H9 (cell line): Measurements from ENCODE around the gene FNDC3A. TPM values are rescaled to one million over a fixed set of nuclear protein-coding genes. Genes with fewer than 3 reads are reported as not detected.
A peak's percentile ranks its signal among the peaks of the same experiment; 100 is the strongest.

Source experiments
- DNase-seq: peaks from one replicate; pipeline ENCODE4 v3.0.0-alpha.2; 2017
- H2AFZ ChIP-seq: one replicate; pipeline ENCODE4 v1.6.1; 2013; ENCODE audit warnings: mild to moderate bottlenecking, low read length, control low read depth, moderate library complexity
- H2AK5ac ChIP-seq: 2 replicates; pipeline ENCODE4 v1.6.1; 2013; ENCODE audit warnings: low read length, control low read depth, mixed read lengths; ENCODE audit not compliant: insufficient read length
- H2BK120ac ChIP-seq: one replicate; pipeline ENCODE4 v1.6.1; 2013; ENCODE audit warnings: low read depth, mild to moderate bottlenecking, low read length, control low read depth, inconsistent platforms; ENCODE audit not compliant: poor library complexity, severe bottlenecking
- H2BK12ac ChIP-seq: 2 replicates; pipeline ENCODE4 v1.6.1; 2013; ENCODE audit warnings: low read length, control low read depth, mixed read lengths, low read depth; ENCODE audit not compliant: insufficient read length
- H2BK15ac ChIP-seq: 2 replicates; pipeline ENCODE4 v1.6.1; 2013; ENCODE audit warnings: low read depth, low read length, control low read depth
- H2BK20ac ChIP-seq: one replicate; pipeline ENCODE4 v1.6.1; 2013; ENCODE audit warnings: low read depth, mild to moderate bottlenecking, low read length, control low read depth, inconsistent platforms; ENCODE audit not compliant: poor library complexity, severe bottlenecking
- H2BK5ac ChIP-seq: 2 replicates; pipeline ENCODE4 v1.6.1; 2013; ENCODE audit warnings: low read length, control low read depth, mixed read lengths; ENCODE audit not compliant: insufficient read length
- H3K14ac ChIP-seq: 2 replicates; pipeline ENCODE4 v1.6.1; 2013; ENCODE audit warnings: low read length, control low read depth; ENCODE audit not compliant: insufficient read depth
- H3K18ac ChIP-seq: 2 replicates; pipeline ENCODE4 v1.6.1; 2013; ENCODE audit warnings: low read depth, mild to moderate bottlenecking, mixed read lengths, low read length, control low read depth; ENCODE audit not compliant: insufficient read length
- H3K23ac ChIP-seq: 2 replicates; pipeline ENCODE4 v1.6.1; 2013; ENCODE audit warnings: low read length, control low read depth, mixed read lengths, low read depth; ENCODE audit not compliant: insufficient read length
- H3K23me2 ChIP-seq: 2 replicates; pipeline ENCODE4 v1.6.1; 2013; ENCODE audit warnings: low read depth, mild to moderate bottlenecking, mixed read lengths, low read length, control low read depth; ENCODE audit not compliant: insufficient read length, poor library complexity, severe bottlenecking
- H3K27ac ChIP-seq: 2 replicates; pipeline ENCODE4 v1.5.1; 2013; ENCODE audit warnings: low read length, control low read depth, mixed read lengths, low read depth; ENCODE audit not compliant: insufficient read length
- H3K27me3 ChIP-seq: 2 replicates; pipeline ENCODE4 v1.6.1; 2013; ENCODE audit warnings: low read length, control low read depth, inconsistent platforms; ENCODE audit not compliant: insufficient read depth
- H3K4ac ChIP-seq: 2 replicates; pipeline ENCODE4 v1.6.1; 2013; ENCODE audit warnings: low read depth, mild to moderate bottlenecking, control low read depth, inconsistent platforms, low read length, moderate library complexity
- H3K4me1 ChIP-seq: 2 replicates; pipeline ENCODE4 v1.6.1; 2013; ENCODE audit warnings: low read length, control low read depth, inconsistent platforms; ENCODE audit not compliant: insufficient read depth
- H3K4me2 ChIP-seq: 2 replicates; pipeline ENCODE4 v1.6.1; 2013; ENCODE audit warnings: low read length, control low read depth, mixed read lengths; ENCODE audit not compliant: insufficient read length, insufficient read depth
- H3K56ac ChIP-seq: 2 replicates; pipeline ENCODE4 v1.6.1; 2013; ENCODE audit warnings: low read depth, mild to moderate bottlenecking, mixed read lengths, low read length, control low read depth; ENCODE audit not compliant: insufficient read length
- H3K79me1 ChIP-seq: 2 replicates; pipeline ENCODE4 v1.6.1; 2013; ENCODE audit warnings: low read depth, mild to moderate bottlenecking, moderate library complexity, low read length, control low read depth, inconsistent platforms; ENCODE audit not compliant: insufficient read depth, poor library complexity, severe bottlenecking
- H3K79me2 ChIP-seq: 2 replicates; pipeline ENCODE4 v1.6.1; 2013; ENCODE audit warnings: low read length, control low read depth, inconsistent platforms; ENCODE audit not compliant: insufficient read depth
- H3K9ac ChIP-seq: 2 replicates; pipeline ENCODE4 v1.6.1; 2013; ENCODE audit warnings: low read length, control low read depth, mixed read lengths; ENCODE audit not compliant: insufficient read length; ENCODE audit errors: extremely low read depth
- H3K9me3 ChIP-seq: one replicate; pipeline ENCODE4 v1.6.1; 2013; ENCODE audit warnings: low read depth, low read length, inconsistent platforms; ENCODE audit not compliant: control insufficient read depth
- H3T11ph ChIP-seq: one replicate; pipeline ENCODE4 v1.6.1; 2013; ENCODE audit warnings: mild to moderate bottlenecking, low read length, control low read depth, inconsistent platforms
- H4K20me1 ChIP-seq: one replicate; pipeline ENCODE4 v1.6.1; 2013; ENCODE audit not compliant: control insufficient read depth, insufficient read length, insufficient read depth
- H4K5ac ChIP-seq: 2 replicates; pipeline ENCODE4 v1.6.1; 2013; ENCODE audit warnings: low read depth, mild to moderate bottlenecking, mixed read lengths, low read length, control low read depth; ENCODE audit not compliant: insufficient read length
- H4K8ac ChIP-seq: replicated peaks from 2 replicates; pipeline ENCODE4 v1.6.1; 2013; ENCODE audit warnings: low read length, control low read depth, mixed read lengths, low read depth; ENCODE audit not compliant: insufficient read length
- H4K91ac ChIP-seq: 2 replicates; pipeline ENCODE4 v1.6.1; 2013; ENCODE audit warnings: low read depth, mild to moderate bottlenecking, moderate library complexity, mixed read lengths, low read length, control low read depth; ENCODE audit not compliant: insufficient read length
- H3K27ac Mint-ChIP-seq, 3 experiments: 2 replicates in 2 of 3; 3 replicates in 1 of 3; pipeline ENCODE4 v1.8.0; 2020 to 2021; ENCODE audit warnings: mixed read lengths in 3 of 3, mild to moderate bottlenecking in 1 of 3, moderate library complexity in 1 of 3
- H3K27me3 Mint-ChIP-seq: 2 replicates; pipeline ENCODE4 v1.8.0; 2021; ENCODE audit warnings: low read depth, mild to moderate bottlenecking, moderate library complexity, mixed read lengths
- H3K36me3 Mint-ChIP-seq, 3 experiments: 2 replicates in 2 of 3; 3 replicates in 1 of 3; pipeline ENCODE4 v1.8.0; 2020 to 2021; ENCODE audit warnings: low read depth in 3 of 3, mixed read lengths in 3 of 3; ENCODE audit not compliant: insufficient read depth in 1 of 3
- H3K4me1 Mint-ChIP-seq, 2 experiments: 2 replicates each; pipeline ENCODE4 v1.8.0; 2020; ENCODE audit warnings: mixed read lengths in 2 of 2
- H3K4me3 Mint-ChIP-seq, 2 experiments: 2 replicates in 1 of 2; 3 replicates in 1 of 2; pipeline ENCODE4 v1.8.0; 2020 to 2021; ENCODE audit warnings: mild to moderate bottlenecking in 2 of 2, mixed read lengths in 2 of 2, moderate library complexity in 1 of 2
- H3K9me3 Mint-ChIP-seq, 2 experiments: 2 replicates in 1 of 2; 3 replicates in 1 of 2; pipeline ENCODE4 v1.8.0; 2020; ENCODE audit warnings: mild to moderate bottlenecking in 2 of 2, mixed read lengths in 2 of 2, moderate library complexity in 1 of 2
- WGBS: extraction: QIAGEN DNeasy Blood & Tissue Kit; methylation state at CpG from one replicate; pipeline ENCODE4 v1.1.7; 2013; ENCODE audit warnings: missing lambda C conversion rate, low lambda C conversion rate, mixed read lengths; ENCODE audit not compliant: insufficient read length; ENCODE audit errors: extremely low coverage; 5-methylcytosine and 5-hydroxymethylcytosine counted together
- total RNA-seq: library from RNA; stranded (reverse); gene quantifications from 2 replicates; pipeline ENCODE4 v1.2.1, GENCODE V29; 2021
- TF ChIP-seq, protein P1 (sequence below): fragments of 200-600 bp; sonication (generic); conservative IDR thresholded peaks from 3 replicates; pipeline ENCODE4 v1.8.0; 2021; ENCODE audit warnings: antibody characterized with exemption, mild to moderate bottlenecking

Gene FNDC3A
- total RNA-seq, 1 experiment from 2014 or later: 27.4 TPM

DNA sequence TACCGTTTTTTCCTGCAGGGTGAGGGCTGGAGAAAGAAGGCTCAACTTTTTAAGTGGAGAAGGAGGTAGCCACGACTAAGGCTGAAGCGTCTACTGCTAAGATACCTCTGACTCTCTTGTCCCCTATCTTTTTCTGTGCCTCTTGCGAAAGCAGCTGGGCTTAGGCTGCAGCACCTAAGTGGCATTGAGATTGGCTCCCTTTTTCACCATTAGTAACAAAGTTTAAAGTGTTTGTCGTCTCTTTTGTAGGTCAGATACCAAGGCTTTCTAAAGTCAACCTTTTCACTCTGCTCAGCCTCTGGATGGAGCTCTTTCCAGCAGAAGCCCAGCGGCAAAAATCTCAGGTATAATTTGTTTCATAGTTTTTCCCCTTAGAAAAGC lies 272.9 kb downstream of the FNDC3A start:
- peaks cover 13 to 14% of the 10 kb centered on the region in 2 experiments for H3K4me1 Mint-ChIP-seq
- Histone ChIP-seq H4K8ac (no peak overlapping the region), H3K9ac (peak overlapping the region; percentile 44), H3K27me3 (no peaks in the 10 kb centered on the region), H4K5ac (no peak overlapping the region), H4K20me1 (no peaks in the 10 kb centered on the region), H3K9me3 (no peaks in the 10 kb centered on the region), H3T11ph (no peak overlapping the region), H3K79me2 (no peaks in the 10 kb centered on the region), H3K79me1 (no peaks in the 10 kb centered on the region), H3K14ac (no peak overlapping the region), H2BK15ac (no peak overlapping the region), H3K4me2 (peak overlapping the region; percentile 96), H3K18ac (no peak overlapping the region), H2BK12ac (no peak overlapping the region), H3K4me1 (no peaks in the 10 kb centered on the region), H3K56ac (no peak overlapping the region), H4K91ac (no peak overlapping the region), H2AK5ac (no peak overlapping the region), H3K27ac (no peak overlapping the region), H2BK5ac (no peak overlapping the region), H2BK120ac (no peak overlapping the region), H3K4ac (no peak overlapping the region), H2BK20ac (no peak overlapping the region), H3K23me2 (peaks cover 9% of the 10 kb centered on the region), H3K23ac (no peak overlapping the region), H2AFZ (peak overlapping the region; percentile 63)
- no peaks in the 10 kb centered on the region for H3K36me3 Mint-ChIP-seq
- H3K9me3 Mint-ChIP-seq: no peaks in the 10 kb centered on the region; a peak in 1 of 5 replicates
- peak overlapping the region; percentile 91 to 98 for H3K4me3 Mint-ChIP-seq
- no peaks in the 10 kb centered on the region; the same call in 1 of the 2 replicates for H3K27me3 Mint-ChIP-seq
- DNase-seq: no peak
- H3K27ac Mint-ChIP-seq: peak overlapping the region in 1 of 3 experiments; percentile 98; a peak in 1 of 7 replicates
- WGBS: no CpG with 5 or more reads among the region's 6 CpGs
- TF ChIP-seq, protein P1, sequence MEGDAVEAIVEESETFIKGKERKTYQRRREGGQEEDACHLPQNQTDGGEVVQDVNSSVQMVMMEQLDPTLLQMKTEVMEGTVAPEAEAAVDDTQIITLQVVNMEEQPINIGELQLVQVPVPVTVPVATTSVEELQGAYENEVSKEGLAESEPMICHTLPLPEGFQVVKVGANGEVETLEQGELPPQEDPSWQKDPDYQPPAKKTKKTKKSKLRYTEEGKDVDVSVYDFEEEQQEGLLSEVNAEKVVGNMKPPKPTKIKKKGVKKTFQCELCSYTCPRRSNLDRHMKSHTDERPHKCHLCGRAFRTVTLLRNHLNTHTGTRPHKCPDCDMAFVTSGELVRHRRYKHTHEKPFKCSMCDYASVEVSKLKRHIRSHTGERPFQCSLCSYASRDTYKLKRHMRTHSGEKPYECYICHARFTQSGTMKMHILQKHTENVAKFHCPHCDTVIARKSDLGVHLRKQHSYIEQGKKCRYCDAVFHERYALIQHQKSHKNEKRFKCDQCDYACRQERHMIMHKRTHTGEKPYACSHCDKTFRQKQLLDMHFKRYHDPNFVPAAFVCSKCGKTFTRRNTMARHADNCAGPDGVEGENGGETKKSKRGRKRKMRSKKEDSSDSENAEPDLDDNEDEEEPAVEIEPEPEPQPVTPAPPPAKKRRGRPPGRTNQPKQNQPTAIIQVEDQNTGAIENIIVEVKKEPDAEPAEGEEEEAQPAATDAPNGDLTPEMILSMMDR: peak; percentile 17; the same call in 2 of the 3 replicates
